Measurements from ENCODE around the gene HS3ST4. TPM values are rescaled to one million over a fixed set of nuclear protein-coding genes. Genes with fewer than 3 reads are reported as not detected.

Gene HS3ST4
- total RNA-seq, 1 experiment from 2014 or later, result not detected

DNA sequence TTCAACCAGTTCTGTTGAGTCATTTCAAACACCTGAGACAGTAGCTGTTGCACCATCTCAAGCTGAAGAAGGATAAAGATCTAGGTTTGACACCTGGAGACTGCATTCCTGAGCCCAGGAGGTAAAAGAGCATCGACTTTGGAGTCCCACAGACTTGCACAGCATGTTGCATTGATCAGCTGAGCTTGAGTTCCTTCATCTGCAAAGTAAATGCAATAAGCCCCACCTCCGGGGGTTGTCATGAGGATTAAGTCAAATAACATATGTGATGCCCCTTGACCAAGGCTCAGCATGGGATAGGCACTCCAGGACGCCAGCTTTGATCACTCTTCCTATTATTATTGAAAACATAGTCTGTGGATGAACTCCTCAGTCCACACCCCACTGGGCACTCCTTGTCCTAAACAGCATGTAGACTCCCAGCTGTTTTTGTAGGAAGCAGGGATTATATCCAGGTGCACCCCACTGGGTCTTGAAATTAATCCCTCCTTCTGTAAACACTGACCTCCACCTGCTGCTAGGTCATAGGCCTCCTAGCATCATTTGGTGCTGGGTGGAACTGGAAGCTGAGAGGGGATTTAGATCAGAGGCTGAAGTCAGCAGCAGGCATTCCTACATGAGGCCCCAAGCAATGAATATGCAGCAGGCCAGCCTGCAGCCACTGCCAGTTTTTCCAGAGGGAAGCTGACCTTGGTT, 259.0 kb downstream of the HS3ST4 start:
- Histone ChIP-seq H3K27me3 (ENCODE audit: insufficient read depth, low read length) (no peaks in the 10 kb centered on the region), H4K20me1 (ENCODE audit: insufficient read depth) (no peaks in the 10 kb centered on the region), H3K4me2 (ENCODE audit: low read length) (no peak overlapping the region), H3K27ac (ENCODE audit: low read depth, low read length) (no peak overlapping the region), H3K9me2 (ENCODE audit: insufficient read depth) (no peaks in the 10 kb centered on the region), H3K36me3 (ENCODE audit: control insufficient read depth in 1 of 2, insufficient read depth in 2 of 2, low read length in 2 of 2) (no peaks in the 10 kb centered on the region), H3K4me1 (ENCODE audit: control insufficient read depth in 1 of 2, insufficient read depth in 2 of 2, low read length in 2 of 2) (no peaks in the 10 kb centered on the region), H3K4me3 (replicated peaks in 1 of 2; ENCODE audit: low read depth in 1 of 2, low read length in 2 of 2) (no peak overlapping the region), H2AFZ (ENCODE audit: low read depth, low read length, poor library complexity, severe bottlenecking) (no peak overlapping the region), H3K79me2 (ENCODE audit: insufficient read depth, low read length) (no peaks in the 10 kb centered on the region), H3K9me3 (ENCODE audit: control insufficient read depth in 1 of 2, insufficient read depth in 1 of 2, low read depth in 1 of 2, low read length in 2 of 2) (peaks cover 0 to 4% of the 10 kb centered on the region in 2 experiments; a peak in 2 of 4 replicates), H3K9ac (ENCODE audit: low read length) (no peak overlapping the region)
- BruUV-seq (replicated peaks), result no TSS peak
- ATAC-seq (no peak), DNase-seq (ENCODE audit: low read depth, low spot score) (no peak)
- ChIA-PET POLR2A (no interaction called here), RAD21 (ENCODE audit: low non-redundant PET in 1 of 2, low total read pairs in 2 of 2, uncharacterized antibody in 2 of 2, unreplicated experiment in 2 of 2) (no interaction called here), CTCF (no interaction called here)
- intact Hi-C loops (cut with micrococcal nuclease), result no loop called here
- TF ChIP-seq SIN3A (IDR thresholded peaks at IDR 0.05; ENCODE audit: low read depth) (no peak), CBX3 (IDR thresholded peaks at IDR 0.05; ENCODE audit: low read depth) (no peak), JUND (IDR thresholded peaks at IDR 0.05) (no peak), ZFX (IDR thresholded peaks at IDR 0.05) (no peak), ATF3 (IDR thresholded peaks at IDR 0.05) (no peak), POLR2A (IDR thresholded peaks at IDR 0.05; ENCODE audit: borderline replicate concordance, extremely low read depth, insufficient read depth, insufficient read length) (no peak), ZNF274 (IDR thresholded peaks at IDR 0.05; ENCODE audit: low read depth, low read length) (no peak)
- TF ChIP-seq, protein P1, sequence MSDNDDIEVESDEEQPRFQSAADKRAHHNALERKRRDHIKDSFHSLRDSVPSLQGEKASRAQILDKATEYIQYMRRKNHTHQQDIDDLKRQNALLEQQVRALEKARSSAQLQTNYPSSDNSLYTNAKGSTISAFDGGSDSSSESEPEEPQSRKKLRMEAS (IDR thresholded peaks at IDR 0.05), result no peak

DNA sequence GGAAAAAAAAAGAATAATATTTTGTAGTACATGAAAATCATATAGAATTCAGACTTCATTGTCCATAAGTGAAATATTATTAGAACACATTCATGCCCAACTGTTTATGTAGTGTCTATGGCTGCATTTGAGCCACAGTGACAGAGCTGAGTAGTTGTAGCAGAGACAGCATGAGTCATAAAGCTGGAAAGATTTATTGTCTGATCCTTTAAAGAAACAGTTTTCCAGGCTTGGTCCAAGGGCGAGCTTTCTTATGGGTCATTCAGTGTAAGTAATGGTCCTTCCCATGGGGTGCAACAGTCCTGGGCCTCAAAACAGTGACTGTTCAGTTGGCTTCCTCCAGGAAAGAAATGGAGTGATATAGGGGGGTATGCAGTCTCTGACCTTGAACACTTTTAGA, 260.2 kb downstream of the HS3ST4 start:
- H3K9me3 ChIP-seq (ENCODE audit: control insufficient read depth in 1 of 2, insufficient read depth in 1 of 2, low read depth in 1 of 2, low read length in 2 of 2), result peaks cover 0 to 4% of the 10 kb centered on the region in 2 experiments; a peak in 2 of 4 replicates
- CTCF ChIA-PET, result no interaction called here
- H3K36me3 ChIP-seq (ENCODE audit: control insufficient read depth in 1 of 2, insufficient read depth in 2 of 2, low read length in 2 of 2), result no peaks in the 10 kb centered on the region
- RAD21 ChIA-PET (ENCODE audit: low non-redundant PET in 1 of 2, low total read pairs in 2 of 2, uncharacterized antibody in 2 of 2, unreplicated experiment in 2 of 2), result no interaction called here
- DNase-seq (ENCODE audit: low read depth, low spot score), result no peak
- H3K4me1 ChIP-seq (ENCODE audit: control insufficient read depth in 1 of 2, insufficient read depth in 2 of 2, low read length in 2 of 2), result no peaks in the 10 kb centered on the region
- H3K79me2 ChIP-seq (ENCODE audit: insufficient read depth, low read length), result no peaks in the 10 kb centered on the region
- H3K4me3 ChIP-seq (replicated peaks in 1 of 2; ENCODE audit: low read depth in 1 of 2, low read length in 2 of 2), result no peak overlapping the region
- no peak overlapping the region for H3K9ac ChIP-seq (ENCODE audit: low read length)
- intact Hi-C loops (cut with micrococcal nuclease), result no loop called here
- H3K4me2 ChIP-seq (ENCODE audit: low read length), result no peak overlapping the region
- no peak overlapping the region for H3K27ac ChIP-seq (ENCODE audit: low read depth, low read length)
- no TSS peak for BruUV-seq (replicated peaks)
- H3K9me2 ChIP-seq (ENCODE audit: insufficient read depth), result no peaks in the 10 kb centered on the region
- H2AFZ ChIP-seq (ENCODE audit: low read depth, low read length, poor library complexity, severe bottlenecking), result no peak overlapping the region
- no peak for ATAC-seq
- H3K27me3 ChIP-seq (ENCODE audit: insufficient read depth, low read length), result no peaks in the 10 kb centered on the region
- H4K20me1 ChIP-seq (ENCODE audit: insufficient read depth), result no peaks in the 10 kb centered on the region
- POLR2A ChIA-PET, result no interaction called here
- TF ChIP-seq ZFX (IDR thresholded peaks at IDR 0.05), result no peak
- TF ChIP-seq POLR2AphosphoS5 (IDR thresholded peaks at IDR 0.05; ENCODE audit: low read depth, low read length), result no peak
- TF ChIP-seq ELF1 (IDR thresholded peaks at IDR 0.05; ENCODE audit: borderline replicate concordance, low read depth), result no peak
- no peak for TF ChIP-seq TCF7L2 (IDR thresholded peaks at IDR 0.05; ENCODE audit: borderline replicate concordance, extremely low read depth, insufficient read depth, insufficient read length)
- no peak for TF ChIP-seq FOSL1 (IDR thresholded peaks at IDR 0.05; ENCODE audit: low read depth)
- TF ChIP-seq, protein P2, sequence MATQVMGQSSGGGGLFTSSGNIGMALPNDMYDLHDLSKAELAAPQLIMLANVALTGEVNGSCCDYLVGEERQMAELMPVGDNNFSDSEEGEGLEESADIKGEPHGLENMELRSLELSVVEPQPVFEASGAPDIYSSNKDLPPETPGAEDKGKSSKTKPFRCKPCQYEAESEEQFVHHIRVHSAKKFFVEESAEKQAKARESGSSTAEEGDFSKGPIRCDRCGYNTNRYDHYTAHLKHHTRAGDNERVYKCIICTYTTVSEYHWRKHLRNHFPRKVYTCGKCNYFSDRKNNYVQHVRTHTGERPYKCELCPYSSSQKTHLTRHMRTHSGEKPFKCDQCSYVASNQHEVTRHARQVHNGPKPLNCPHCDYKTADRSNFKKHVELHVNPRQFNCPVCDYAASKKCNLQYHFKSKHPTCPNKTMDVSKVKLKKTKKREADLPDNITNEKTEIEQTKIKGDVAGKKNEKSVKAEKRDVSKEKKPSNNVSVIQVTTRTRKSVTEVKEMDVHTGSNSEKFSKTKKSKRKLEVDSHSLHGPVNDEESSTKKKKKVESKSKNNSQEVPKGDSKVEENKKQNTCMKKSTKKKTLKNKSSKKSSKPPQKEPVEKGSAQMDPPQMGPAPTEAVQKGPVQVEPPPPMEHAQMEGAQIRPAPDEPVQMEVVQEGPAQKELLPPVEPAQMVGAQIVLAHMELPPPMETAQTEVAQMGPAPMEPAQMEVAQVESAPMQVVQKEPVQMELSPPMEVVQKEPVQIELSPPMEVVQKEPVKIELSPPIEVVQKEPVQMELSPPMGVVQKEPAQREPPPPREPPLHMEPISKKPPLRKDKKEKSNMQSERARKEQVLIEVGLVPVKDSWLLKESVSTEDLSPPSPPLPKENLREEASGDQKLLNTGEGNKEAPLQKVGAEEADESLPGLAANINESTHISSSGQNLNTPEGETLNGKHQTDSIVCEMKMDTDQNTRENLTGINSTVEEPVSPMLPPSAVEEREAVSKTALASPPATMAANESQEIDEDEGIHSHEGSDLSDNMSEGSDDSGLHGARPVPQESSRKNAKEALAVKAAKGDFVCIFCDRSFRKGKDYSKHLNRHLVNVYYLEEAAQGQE (IDR thresholded peaks at IDR 0.05; ENCODE audit: low read depth), result no peak
- no peak for TF ChIP-seq SRF (IDR thresholded peaks at IDR 0.05; ENCODE audit: low read depth)
- no peak for TF ChIP-seq CBX3 (IDR thresholded peaks at IDR 0.05; ENCODE audit: low read depth)
- no peak for TF ChIP-seq EZH2 (IDR thresholded peaks at IDR 0.05)
- TF ChIP-seq, protein P3, sequence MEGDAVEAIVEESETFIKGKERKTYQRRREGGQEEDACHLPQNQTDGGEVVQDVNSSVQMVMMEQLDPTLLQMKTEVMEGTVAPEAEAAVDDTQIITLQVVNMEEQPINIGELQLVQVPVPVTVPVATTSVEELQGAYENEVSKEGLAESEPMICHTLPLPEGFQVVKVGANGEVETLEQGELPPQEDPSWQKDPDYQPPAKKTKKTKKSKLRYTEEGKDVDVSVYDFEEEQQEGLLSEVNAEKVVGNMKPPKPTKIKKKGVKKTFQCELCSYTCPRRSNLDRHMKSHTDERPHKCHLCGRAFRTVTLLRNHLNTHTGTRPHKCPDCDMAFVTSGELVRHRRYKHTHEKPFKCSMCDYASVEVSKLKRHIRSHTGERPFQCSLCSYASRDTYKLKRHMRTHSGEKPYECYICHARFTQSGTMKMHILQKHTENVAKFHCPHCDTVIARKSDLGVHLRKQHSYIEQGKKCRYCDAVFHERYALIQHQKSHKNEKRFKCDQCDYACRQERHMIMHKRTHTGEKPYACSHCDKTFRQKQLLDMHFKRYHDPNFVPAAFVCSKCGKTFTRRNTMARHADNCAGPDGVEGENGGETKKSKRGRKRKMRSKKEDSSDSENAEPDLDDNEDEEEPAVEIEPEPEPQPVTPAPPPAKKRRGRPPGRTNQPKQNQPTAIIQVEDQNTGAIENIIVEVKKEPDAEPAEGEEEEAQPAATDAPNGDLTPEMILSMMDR (IDR thresholded peaks at IDR 0.05 in 2 of 3, conservative IDR thresholded peaks at IDR 0.05 in 1 of 3; ENCODE audit: borderline replicate concordance in 1 of 3, insufficient read depth in 1 of 3, low read depth in 2 of 3, low read length in 2 of 3), result no peak

All from HCT116 (cell line).